Measurements from ENCODE around the gene DDX10.

The DDX10 gene

GRCh38 chr11:108875134-108875533 lies 210.3 kb downstream of the DDX10 start:
- no peak for FAIRE-seq

GRCh38 chr11:108877178-108877577 lies 212.3 kb downstream of the DDX10 start:
- no peak for FAIRE-seq

GRCh38 chr11:108880510-108880909 lies 215.6 kb downstream of the DDX10 start:
- FAIRE-seq: no peak

DNA sequence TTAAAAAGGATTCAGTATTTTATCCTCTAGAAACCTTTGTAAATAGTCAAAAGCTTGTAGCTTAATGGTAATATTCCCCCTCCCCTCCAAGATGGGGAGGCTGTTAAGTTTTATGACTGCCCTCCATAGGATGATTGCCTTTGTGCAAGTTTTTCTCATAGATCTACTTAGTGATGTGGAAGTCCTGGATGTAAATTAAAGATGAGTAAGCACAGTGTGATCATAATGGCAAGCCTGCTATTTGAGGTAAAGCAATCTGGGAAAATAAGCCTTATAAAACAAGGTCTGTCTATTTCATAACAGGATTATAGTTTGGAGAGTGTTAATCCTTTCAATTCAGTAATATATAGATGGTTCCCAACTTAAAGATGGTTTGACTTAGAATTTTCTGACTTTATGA lies 216.3 kb downstream of the DDX10 start:
- no peak for FAIRE-seq

DNA sequence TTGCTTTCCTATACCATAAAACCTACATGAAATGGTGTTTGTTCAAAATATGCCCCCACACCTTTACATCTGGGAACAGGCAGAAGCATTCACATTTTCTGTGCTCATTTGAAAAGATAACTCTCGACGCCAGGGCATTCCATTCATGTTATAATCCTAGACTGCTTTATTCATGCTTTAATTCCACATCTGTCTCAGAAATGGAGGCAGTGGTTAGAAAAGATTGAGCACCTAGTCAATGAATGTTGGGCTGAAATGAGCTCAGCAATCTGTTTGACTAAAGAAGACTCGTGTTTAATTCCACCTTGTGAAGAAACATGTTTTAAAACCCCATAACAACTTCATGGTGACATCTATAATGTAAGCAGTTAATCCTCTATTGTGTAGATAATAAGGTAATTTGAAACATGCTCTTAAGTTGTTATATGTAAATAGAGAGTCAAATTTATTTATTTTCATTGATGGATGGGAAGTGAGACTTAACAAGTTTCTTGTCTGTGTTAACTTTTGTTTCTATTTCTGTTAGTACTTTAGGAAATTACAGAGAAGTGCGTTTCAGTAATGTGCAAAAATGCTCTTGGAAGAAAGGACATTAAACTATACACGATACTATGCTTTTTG lies 217.5 kb downstream of the DDX10 start:
- no peak for FAIRE-seq

- no peak for FAIRE-seq
These were observed 221.3 kb downstream of the DDX10 start for GRCh38 chr11:108886005-108886659.

- no peak for FAIRE-seq
These were observed 221.8 kb downstream of the DDX10 start for GRCh38 chr11:108886660-108887009.

DNA sequence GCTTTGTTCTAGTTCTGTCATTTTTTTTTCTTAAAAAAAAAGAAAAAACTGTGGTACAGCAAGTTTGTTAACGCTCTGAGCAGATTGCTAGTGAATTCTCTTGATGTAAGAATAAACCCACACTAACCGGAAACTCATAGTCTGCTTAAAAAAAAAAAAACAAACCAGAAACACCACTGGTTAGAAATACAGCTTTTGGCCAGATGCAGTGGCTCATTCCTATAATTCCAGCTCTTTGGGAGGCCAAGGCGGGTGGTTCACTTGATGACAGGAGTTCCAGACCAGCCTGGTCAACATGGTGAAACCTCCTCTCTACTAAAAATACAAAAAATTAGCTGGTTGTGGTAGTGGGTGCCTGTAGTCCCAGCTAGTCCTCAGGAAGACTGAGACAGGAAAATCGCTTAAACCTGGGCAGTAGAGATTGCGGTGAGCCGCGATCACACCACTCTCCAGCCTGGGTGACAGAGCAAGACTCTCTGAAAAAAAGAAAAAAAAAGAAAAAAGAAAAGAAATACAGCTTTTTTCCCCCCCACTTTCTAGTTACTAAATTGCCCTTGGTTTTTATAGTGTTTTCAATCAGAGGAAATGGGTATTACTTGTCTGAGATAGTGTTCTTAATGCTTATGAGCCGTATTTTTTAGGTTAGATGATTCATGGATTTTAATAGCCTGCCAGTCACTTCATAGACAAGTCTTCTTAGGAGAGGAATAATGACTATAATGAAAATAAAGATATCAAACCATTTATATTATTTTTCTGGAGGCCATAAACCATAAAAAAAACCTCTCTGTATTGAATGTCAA lies 222.8 kb downstream of the DDX10 start:
- peak; percentile 81 for FAIRE-seq

DNA sequence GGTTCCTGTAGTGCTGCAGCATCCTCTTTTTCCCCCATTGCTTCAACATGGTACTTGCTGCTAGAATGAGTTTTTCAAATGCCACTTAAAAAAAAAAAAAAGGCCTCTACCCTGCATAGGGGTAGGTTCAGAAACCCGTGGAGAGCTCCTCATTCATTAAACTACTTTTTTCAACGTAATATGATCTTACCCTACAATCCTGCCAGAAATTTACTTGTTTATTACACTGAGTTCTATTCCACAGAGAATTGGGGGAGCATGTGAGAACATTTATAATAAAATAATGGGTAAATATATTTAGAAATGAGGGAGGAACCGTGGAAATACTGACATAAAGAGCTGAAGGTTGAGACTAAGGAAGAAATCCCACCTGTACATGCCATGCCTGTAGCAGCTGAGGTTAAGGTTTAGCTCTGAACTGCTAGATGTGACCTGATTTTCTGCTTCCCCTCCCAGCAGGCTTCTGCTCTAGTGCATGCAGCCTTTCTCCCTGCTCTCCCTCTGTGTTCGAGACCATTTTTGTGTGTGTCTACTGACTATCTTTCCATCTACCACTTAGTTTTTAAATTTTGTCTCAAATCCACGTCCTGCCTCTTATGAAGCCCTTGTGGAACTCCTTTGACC lies 225.7 kb downstream of the DDX10 start:
- FAIRE-seq: no peak

- no peak for FAIRE-seq
These were observed 226.3 kb downstream of the DDX10 start for GRCh38 chr11:108891143-108891542.

DNA sequence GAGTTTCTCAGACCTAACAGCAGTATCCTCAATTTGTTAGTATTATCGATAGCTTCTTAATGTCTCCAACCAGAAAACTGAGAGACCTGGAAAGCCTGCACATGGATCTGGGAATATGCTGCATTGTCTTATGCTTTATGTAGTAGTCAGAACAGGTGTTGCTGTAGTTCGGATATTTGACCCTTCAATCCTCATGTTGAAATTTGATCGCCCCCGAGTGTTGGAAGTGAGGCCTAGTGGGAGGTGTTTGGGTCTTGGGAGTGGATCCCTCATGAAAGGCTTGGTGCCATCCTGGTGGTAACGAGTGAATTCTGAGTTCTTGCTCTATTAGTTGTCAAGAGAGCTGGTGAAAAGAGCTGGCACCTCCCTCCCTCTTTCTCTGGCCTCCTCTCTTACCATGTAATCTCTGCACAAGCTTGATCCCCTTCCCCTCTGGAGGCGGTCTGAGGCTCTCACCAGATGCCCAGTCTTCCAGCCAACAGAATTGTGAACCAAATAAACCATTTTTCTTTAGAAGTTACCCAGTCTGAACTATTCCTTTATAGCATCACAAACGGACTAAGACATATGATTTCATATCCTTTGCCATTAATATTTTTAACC lies 227.1 kb downstream of the DDX10 start:
- no peak for FAIRE-seq

GRCh38 chr11:108895579-108896480 lies 231.0 kb downstream of the DDX10 start:
- no peak for FAIRE-seq

- FAIRE-seq: no peak
These were observed 232.2 kb downstream of the DDX10 start for GRCh38 chr11:108897071-108897481.

DNA sequence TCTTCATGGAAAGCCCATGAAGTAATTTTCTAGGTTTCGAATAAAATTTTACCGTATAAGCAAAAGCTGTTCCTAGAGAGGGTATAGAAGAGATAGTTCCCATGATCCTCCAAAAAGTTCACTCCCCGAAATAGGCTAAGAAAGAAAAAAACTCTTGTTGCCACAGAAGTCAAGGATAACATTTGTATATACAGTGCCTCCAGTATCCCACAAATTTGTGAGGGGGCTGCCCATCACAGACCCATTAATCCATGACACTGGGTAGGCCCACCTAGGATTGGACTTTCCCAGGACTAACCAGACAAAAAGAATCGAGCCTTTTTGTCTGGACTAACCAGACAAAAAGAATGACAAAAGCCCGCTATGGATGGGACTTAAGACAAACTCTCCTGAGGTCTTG lies 233.0 kb downstream of the DDX10 start:
- no peak for FAIRE-seq

GRCh38 chr11:108901359-108901758 lies 236.5 kb downstream of the DDX10 start:
- FAIRE-seq: no peak

GRCh38 chr11:108902027-108902469 lies 237.2 kb downstream of the DDX10 start:
- no peak for FAIRE-seq

- FAIRE-seq: no peak
These were observed 239.6 kb downstream of the DDX10 start for GRCh38 chr11:108904480-108904879.

DNA sequence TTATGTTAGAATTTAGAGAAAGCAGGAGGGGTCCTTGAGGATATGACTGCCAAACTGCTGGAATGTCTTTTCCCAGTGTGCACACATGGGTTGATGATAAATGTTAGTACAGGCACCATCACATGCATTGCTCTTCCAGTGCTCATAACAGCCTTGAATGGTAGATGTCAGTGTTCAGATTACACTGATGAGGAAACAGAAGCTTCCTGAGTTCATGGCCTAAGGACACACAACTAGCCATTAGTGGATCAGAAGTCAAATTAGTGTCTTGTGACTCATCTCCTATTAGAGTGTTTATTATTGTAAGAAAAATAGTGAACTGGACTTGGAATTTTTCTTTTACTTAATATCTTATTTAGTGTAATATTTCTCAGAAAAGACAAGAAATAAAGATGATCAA lies 241.5 kb downstream of the DDX10 start:
- FAIRE-seq: no peak

- FAIRE-seq: no peak
These were observed 242.0 kb downstream of the DDX10 start for GRCh38 chr11:108906826-108907225.

DNA sequence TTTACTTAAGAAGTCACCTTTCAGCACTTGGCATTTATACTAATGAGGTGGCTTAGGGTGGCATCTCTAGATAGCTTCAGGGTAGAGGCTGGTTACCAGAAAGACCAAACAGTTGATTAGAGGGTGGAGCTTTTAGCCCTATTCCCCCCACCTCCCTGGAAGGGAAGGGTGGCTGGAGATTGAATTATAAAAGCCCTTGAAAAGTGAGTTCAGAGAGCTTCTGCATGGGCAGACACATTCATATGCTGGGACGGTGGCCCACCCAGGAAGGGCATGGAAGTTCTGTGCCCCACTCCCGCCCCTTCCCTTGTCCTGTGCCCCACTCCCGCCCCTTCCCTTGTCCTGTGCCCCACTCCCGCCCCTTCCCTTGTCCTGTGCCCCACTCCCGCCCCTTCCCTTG lies 244.2 kb downstream of the DDX10 start:
- FAIRE-seq: no peak

- FAIRE-seq: no peak
These were observed 245.1 kb downstream of the DDX10 start for GRCh38 chr11:108909921-108910320.

DNA sequence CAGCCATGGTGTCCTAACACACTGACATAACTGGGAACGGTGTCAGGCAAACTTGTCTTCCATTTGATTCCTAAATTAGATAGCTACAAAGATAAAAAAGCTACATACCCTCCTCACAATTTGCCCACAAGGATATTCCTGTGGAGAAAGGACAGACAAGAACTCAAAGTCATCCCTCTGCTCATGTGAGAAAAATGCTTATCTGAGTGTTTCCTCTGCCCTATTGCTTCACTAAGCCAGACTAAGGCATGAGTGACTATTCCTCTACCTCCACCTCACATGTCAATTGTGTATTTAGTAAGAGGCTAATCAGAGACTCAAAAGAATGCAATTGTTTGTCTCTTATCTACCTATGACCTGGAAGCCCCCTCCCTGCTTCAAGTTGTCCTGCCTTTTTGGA lies 247.7 kb downstream of the DDX10 start:
- FAIRE-seq: no peak

All from endometrium (tissue), 2 donors.